Measurements from ENCODE around the gene HBG2.

DNA sequence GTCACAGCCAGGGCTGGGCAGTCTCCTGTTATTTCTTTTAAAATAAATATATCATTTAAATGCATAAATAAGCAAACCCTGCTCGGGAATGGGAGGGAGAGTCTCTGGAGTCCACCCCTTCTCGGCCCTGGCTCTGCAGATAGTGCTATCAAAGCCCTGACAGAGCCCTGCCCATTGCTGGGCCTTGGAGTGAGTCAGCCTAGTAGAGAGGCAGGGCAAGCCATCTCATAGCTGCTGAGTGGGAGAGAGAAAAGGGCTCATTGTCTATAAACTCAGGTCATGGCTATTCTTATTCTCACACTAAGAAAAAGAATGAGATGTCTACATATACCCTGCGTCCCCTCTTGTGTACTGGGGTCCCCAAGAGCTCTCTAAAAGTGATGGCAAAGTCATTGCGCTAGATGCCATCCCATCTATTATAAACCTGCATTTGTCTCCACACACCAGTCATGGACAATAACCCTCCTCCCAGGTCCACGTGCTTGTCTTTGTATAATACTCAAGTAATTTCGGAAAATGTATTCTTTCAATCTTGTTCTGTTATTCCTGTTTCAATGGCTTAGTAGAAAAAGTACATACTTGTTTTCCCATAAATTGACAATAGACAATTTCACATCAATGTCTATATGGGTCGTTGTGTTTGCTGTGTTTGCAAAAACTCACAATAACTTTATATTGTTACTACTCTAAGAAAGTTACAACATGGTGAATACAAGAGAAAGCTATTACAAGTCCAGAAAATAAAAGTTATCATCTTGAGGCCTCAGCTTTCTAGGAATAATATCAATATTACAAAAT is 33.7 kb upstream of the HBG2 start:
- TF ChIP-seq CEBPB (IDR thresholded peaks at IDR 0.05) (no peak), YY1 (IDR thresholded peaks at IDR 0.05; ENCODE audit: low read depth) (no peak), REST (IDR thresholded peaks at IDR 0.05; ENCODE audit: low read depth) (no peak), CREB1 (IDR thresholded peaks at IDR 0.05; ENCODE audit: low read depth) (no peak), EP300 (IDR thresholded peaks at IDR 0.05; ENCODE audit: borderline replicate concordance) (no peak), TEAD4 (IDR thresholded peaks at IDR 0.05) (no peak), TAF1 (IDR thresholded peaks at IDR 0.05; ENCODE audit: low read depth) (no peak), EGR1 (IDR thresholded peaks at IDR 0.05) (no peak)

Data from Ishikawa (cell line).